GM23248 (cell line): ENCODE measurements around the gene SYTL2.

Experiments
- EZH2 ChIP-seq: fragments of 200-600 bp; sonication (generic); IDR thresholded peaks from 2 replicates; pipeline ENCODE4 v1.6.1; 2018; ENCODE audit warnings: antibody characterized with exemption, mild to moderate bottlenecking; ENCODE audit not compliant: insufficient read depth, poor library complexity, severe bottlenecking
- EZH2phosphoT487 ChIP-seq: fragments of 200-600 bp; sonication (generic); IDR thresholded peaks from 2 replicates; pipeline ENCODE4 v1.6.1; 2018; ENCODE audit warnings: antibody characterized with exemption, moderate library complexity, mild to moderate bottlenecking, low read depth; ENCODE audit not compliant: insufficient read depth

DNA sequence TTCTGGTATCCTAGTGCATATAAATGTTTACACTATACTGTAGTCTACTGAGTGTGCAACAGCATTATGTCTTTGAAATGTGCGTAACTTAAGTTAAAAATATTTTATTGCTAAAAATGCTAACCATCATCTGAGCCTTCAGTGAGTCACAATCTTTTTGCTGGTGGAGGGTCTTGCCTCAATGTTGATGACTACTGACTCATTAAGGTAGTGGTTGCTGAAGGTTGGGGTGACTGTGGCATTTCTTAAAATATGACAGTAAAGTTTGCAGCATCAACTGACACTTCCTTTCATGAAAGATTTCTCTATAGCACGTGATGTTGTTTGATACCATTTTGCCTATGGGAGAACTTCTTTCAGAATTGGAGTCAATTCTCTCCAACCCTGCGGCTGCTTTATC is 137.5 kb downstream of the SYTL2 start:
- TF ChIP-seq EZH2phosphoT487: no peak
- TF ChIP-seq EZH2: no peak
